KMS-11 (cell line): ENCODE results near the gene DDI1.

Source experiments
- H2AFZ ChIP-seq: fragments of 200-600 bp; sonication (generic); 2 replicates; pipeline ENCODE4 v1.6.1; 2016; ENCODE audit warnings: antibody characterized with exemption, mixed run types, low read depth
- H3K27ac ChIP-seq: fragments of 200-600 bp; sonication (generic); 2 replicates; pipeline ENCODE4 v1.6.1; 2016; ENCODE audit warnings: mild to moderate bottlenecking, mixed run types
- H3K27me3 ChIP-seq: fragments of 200-600 bp; sonication (generic); 2 replicates; pipeline ENCODE4 v1.6.1; 2017; ENCODE audit warnings: mild to moderate bottlenecking, low read depth, mixed run types, moderate library complexity; ENCODE audit not compliant: insufficient read depth
- H3K36me3 ChIP-seq: fragments of 200-600 bp; sonication (generic); 2 replicates; pipeline ENCODE4 v1.6.1; 2017; ENCODE audit warnings: mild to moderate bottlenecking, mixed run types; ENCODE audit not compliant: insufficient read depth
- H3K4me1 ChIP-seq: fragments of 200-600 bp; sonication (generic); 2 replicates; pipeline ENCODE4 v1.6.1; 2016; ENCODE audit warnings: mild to moderate bottlenecking, low read depth, mixed run types; ENCODE audit not compliant: poor library complexity, severe bottlenecking
- H3K4me2 ChIP-seq: fragments of 200-600 bp; sonication (generic); 2 replicates; pipeline ENCODE4 v1.7.0; 2016; ENCODE audit warnings: mild to moderate bottlenecking, mixed run types
- H3K4me3 ChIP-seq: fragments of 200-600 bp; sonication (generic); IDR thresholded peaks from 2 replicates; pipeline ENCODE4 v1.6.1; 2017; ENCODE audit warnings: low read depth, low read length, mixed read lengths; ENCODE audit not compliant: insufficient read depth
- H3K79me2 ChIP-seq: fragments of 200-600 bp; sonication (generic); 2 replicates; pipeline ENCODE4 v1.6.1; 2016; ENCODE audit warnings: low read depth, mixed run types; ENCODE audit not compliant: insufficient read depth
- H3K9ac ChIP-seq: fragments of 200-600 bp; sonication (generic); 2 replicates; pipeline ENCODE4 v1.6.1; 2016; ENCODE audit warnings: mild to moderate bottlenecking, mixed run types
- H4K20me1 ChIP-seq: fragments of 200-600 bp; sonication (generic); 2 replicates; pipeline ENCODE4 v1.6.1; 2016; ENCODE audit warnings: mild to moderate bottlenecking, mixed run types; ENCODE audit not compliant: insufficient read depth
- CTCF ChIP-seq: fragments of 200-600 bp; sonication (generic); conservative IDR thresholded peaks from 2 replicates; pipeline ENCODE4 v1.6.1; 2017; ENCODE audit warnings: low read depth, mild to moderate bottlenecking, antibody characterized with exemption, low read length, moderate library complexity, mixed read lengths

The DDI1 gene

GRCh38 chr11:104053743-104054478 is 17.5 kb downstream of the DDI1 start:
- Histone ChIP-seq H4K20me1 (no peaks in the 10 kb centered on the region), H3K4me2 (no peak overlapping the region), H3K36me3 (no peaks in the 10 kb centered on the region), H3K27ac (no peak overlapping the region), H2AFZ (no peak overlapping the region), H3K4me1 (no peaks in the 10 kb centered on the region), H3K4me3 (no peak overlapping the region), H3K27me3 (no peaks in the 10 kb centered on the region), H3K79me2 (no peaks in the 10 kb centered on the region), H3K9ac (no peak overlapping the region)
- no peak for TF ChIP-seq CTCF

GRCh38 chr11:104054911-104055529 is 18.6 kb downstream of the DDI1 start:
- Histone ChIP-seq H3K27me3 (no peaks in the 10 kb centered on the region), H3K4me3 (no peak overlapping the region), H3K27ac (no peak overlapping the region), H4K20me1 (no peaks in the 10 kb centered on the region), H3K36me3 (no peaks in the 10 kb centered on the region), H3K4me2 (no peak overlapping the region), H2AFZ (no peak overlapping the region), H3K9ac (no peak overlapping the region), H3K4me1 (no peaks in the 10 kb centered on the region), H3K79me2 (no peaks in the 10 kb centered on the region)
- no peak for TF ChIP-seq CTCF

GRCh38 chr11:104055596-104055995 is 19.2 kb downstream of the DDI1 start:
- Histone ChIP-seq H3K79me2 (no peaks in the 10 kb centered on the region), H3K36me3 (no peaks in the 10 kb centered on the region)

GRCh38 chr11:104057908-104058307 is 21.5 kb downstream of the DDI1 start:
- no peak for TF ChIP-seq CTCF
- no peak overlapping the region for H3K27ac ChIP-seq
- no peaks in the 10 kb centered on the region for H3K4me1 ChIP-seq
- H3K27me3 ChIP-seq = no peaks in the 10 kb centered on the region
- H2AFZ ChIP-seq = no peak overlapping the region
- no peaks in the 10 kb centered on the region for H4K20me1 ChIP-seq
- no peaks in the 10 kb centered on the region for H3K36me3 ChIP-seq
- no peak overlapping the region for H3K4me3 ChIP-seq
- H3K9ac ChIP-seq = no peak overlapping the region
- H3K4me2 ChIP-seq = no peak overlapping the region
- no peaks in the 10 kb centered on the region for H3K79me2 ChIP-seq

More at GRCh38 chr11:104055596-104055995, 19.2 kb downstream of the DDI1 start:
- Histone ChIP-seq H3K27me3 (no peaks in the 10 kb centered on the region), H3K4me1 (no peaks in the 10 kb centered on the region), H3K4me2 (no peak overlapping the region), H4K20me1 (no peaks in the 10 kb centered on the region), H3K27ac (no peak overlapping the region), H3K4me3 (no peak overlapping the region), H2AFZ (no peak overlapping the region), H3K9ac (no peak overlapping the region)
- no peak for TF ChIP-seq CTCF
